Nephron (organoid): Measurements from ENCODE around the gene PHOX2A.

Source experiments
- H3K27ac Mint-ChIP-seq, 3 experiments: 2 replicates each; pipeline ENCODE4 v1.8.0; 2020; ENCODE audit warnings: mixed read lengths in 3 of 3, mild to moderate bottlenecking in 2 of 3, moderate library complexity in 1 of 3
- H3K27me3 Mint-ChIP-seq: 2 replicates; pipeline ENCODE4 v1.8.0; 2021; ENCODE audit warnings: low read depth, mild to moderate bottlenecking, moderate library complexity, mixed read lengths
- H3K36me3 Mint-ChIP-seq: 2 replicates; pipeline ENCODE4 v1.8.0; 2020; ENCODE audit warnings: low read depth, mixed read lengths
- H3K4me1 Mint-ChIP-seq: 2 replicates; pipeline ENCODE4 v1.8.0; 2020; ENCODE audit warnings: mixed read lengths
- H3K4me3 Mint-ChIP-seq, 3 experiments: 2 replicates each; pipeline ENCODE4 v1.8.0; 2020; ENCODE audit warnings: mild to moderate bottlenecking in 3 of 3, mixed read lengths in 3 of 3, moderate library complexity in 2 of 3
- H3K9me3 Mint-ChIP-seq: 2 replicates; pipeline ENCODE4 v1.8.0; 2020; ENCODE audit warnings: mixed read lengths
- TF ChIP-seq, protein P1 (sequence below), 3 experiments: fragments of 200-600 bp; sonication (generic); IDR thresholded peaks; one replicate each; pipeline ENCODE4 v1.5.0; 2021; ENCODE audit warnings: antibody characterized with exemption in 3 of 3; ENCODE audit not compliant: unreplicated experiment in 3 of 3

PHOX2A gene

GRCh38 chr11:72265951-72266350, 22.0 kb upstream of the PHOX2A start:
- no peak overlapping the region for H3K27ac Mint-ChIP-seq
- peaks cover 6% of the 10 kb centered on the region for H3K27me3 Mint-ChIP-seq
- no peaks in the 10 kb centered on the region for H3K4me1 Mint-ChIP-seq
- TF ChIP-seq, protein P1, sequence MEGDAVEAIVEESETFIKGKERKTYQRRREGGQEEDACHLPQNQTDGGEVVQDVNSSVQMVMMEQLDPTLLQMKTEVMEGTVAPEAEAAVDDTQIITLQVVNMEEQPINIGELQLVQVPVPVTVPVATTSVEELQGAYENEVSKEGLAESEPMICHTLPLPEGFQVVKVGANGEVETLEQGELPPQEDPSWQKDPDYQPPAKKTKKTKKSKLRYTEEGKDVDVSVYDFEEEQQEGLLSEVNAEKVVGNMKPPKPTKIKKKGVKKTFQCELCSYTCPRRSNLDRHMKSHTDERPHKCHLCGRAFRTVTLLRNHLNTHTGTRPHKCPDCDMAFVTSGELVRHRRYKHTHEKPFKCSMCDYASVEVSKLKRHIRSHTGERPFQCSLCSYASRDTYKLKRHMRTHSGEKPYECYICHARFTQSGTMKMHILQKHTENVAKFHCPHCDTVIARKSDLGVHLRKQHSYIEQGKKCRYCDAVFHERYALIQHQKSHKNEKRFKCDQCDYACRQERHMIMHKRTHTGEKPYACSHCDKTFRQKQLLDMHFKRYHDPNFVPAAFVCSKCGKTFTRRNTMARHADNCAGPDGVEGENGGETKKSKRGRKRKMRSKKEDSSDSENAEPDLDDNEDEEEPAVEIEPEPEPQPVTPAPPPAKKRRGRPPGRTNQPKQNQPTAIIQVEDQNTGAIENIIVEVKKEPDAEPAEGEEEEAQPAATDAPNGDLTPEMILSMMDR (IDR thresholded peaks at IDR 0.05; ENCODE audit: unreplicated experiment in 3 of 3), result no peak
- H3K36me3 Mint-ChIP-seq, result no peaks in the 10 kb centered on the region
- H3K9me3 Mint-ChIP-seq, result no peaks in the 10 kb centered on the region
- H3K4me3 Mint-ChIP-seq, result no peak overlapping the region

DNA sequence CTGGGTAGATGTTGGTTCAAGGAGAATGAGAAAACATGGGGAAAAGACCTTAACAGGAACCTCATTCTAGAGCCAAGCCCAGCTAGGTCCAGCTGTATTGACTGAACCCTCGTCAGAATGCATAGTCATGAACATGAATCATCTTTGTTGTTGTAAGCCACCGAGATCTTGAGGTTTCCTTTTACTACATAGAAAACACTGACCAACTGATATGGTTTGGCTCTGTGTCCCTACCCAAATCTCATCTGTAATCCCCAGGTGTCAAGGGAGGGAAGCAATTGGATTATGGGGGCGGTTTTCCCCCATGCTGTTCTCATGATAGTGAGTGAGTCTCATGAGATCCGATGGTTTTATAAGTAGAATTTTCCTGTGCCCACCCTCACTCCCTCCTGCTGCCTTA, 19.4 kb upstream of the PHOX2A start:
- TF ChIP-seq, protein P1 (IDR thresholded peaks at IDR 0.05; ENCODE audit: unreplicated experiment in 3 of 3), result no peak
- Mint-ChIP-seq H3K4me3 (no peak overlapping the region), H3K27me3 (peaks cover 15% of the 10 kb centered on the region), H3K4me1 (no peaks in the 10 kb centered on the region), H3K36me3 (no peaks in the 10 kb centered on the region), H3K9me3 (no peaks in the 10 kb centered on the region), H3K27ac (no peak overlapping the region)

- no peaks in the 10 kb centered on the region for H3K9me3 Mint-ChIP-seq
- no peaks in the 10 kb centered on the region for H3K4me1 Mint-ChIP-seq
- peaks cover 23% of the 10 kb centered on the region for H3K27me3 Mint-ChIP-seq
- TF ChIP-seq, protein P1 (IDR thresholded peaks at IDR 0.05; ENCODE audit: unreplicated experiment in 3 of 3), result no peak
- no peaks in the 10 kb centered on the region for H3K36me3 Mint-ChIP-seq
- H3K27ac Mint-ChIP-seq, result no peak overlapping the region
- H3K4me3 Mint-ChIP-seq, result no peak overlapping the region
Observed at GRCh38 chr11:72260574-72260973, 16.6 kb upstream of the PHOX2A start.

GRCh38 chr11:72259490-72259889, 15.5 kb upstream of the PHOX2A start:
- Mint-ChIP-seq H3K9me3 (no peaks in the 10 kb centered on the region), H3K36me3 (no peaks in the 10 kb centered on the region), H3K4me1 (no peaks in the 10 kb centered on the region), H3K27ac (no peak overlapping the region), H3K4me3 (no peak overlapping the region), H3K27me3 (peaks cover 28% of the 10 kb centered on the region)
- TF ChIP-seq, protein P1 (IDR thresholded peaks at IDR 0.05; ENCODE audit: unreplicated experiment in 3 of 3), result no peak

- Mint-ChIP-seq H3K9me3 (no peaks in the 10 kb centered on the region), H3K4me3 (no peak overlapping the region), H3K27me3 (peaks cover 42% of the 10 kb centered on the region), H3K4me1 (no peaks in the 10 kb centered on the region), H3K36me3 (no peaks in the 10 kb centered on the region), H3K27ac (no peak overlapping the region)
- TF ChIP-seq, protein P1 (IDR thresholded peaks at IDR 0.05; ENCODE audit: unreplicated experiment in 3 of 3), result no peak
Observed at GRCh38 chr11:72257570-72257969, 13.6 kb upstream of the PHOX2A start.

DNA sequence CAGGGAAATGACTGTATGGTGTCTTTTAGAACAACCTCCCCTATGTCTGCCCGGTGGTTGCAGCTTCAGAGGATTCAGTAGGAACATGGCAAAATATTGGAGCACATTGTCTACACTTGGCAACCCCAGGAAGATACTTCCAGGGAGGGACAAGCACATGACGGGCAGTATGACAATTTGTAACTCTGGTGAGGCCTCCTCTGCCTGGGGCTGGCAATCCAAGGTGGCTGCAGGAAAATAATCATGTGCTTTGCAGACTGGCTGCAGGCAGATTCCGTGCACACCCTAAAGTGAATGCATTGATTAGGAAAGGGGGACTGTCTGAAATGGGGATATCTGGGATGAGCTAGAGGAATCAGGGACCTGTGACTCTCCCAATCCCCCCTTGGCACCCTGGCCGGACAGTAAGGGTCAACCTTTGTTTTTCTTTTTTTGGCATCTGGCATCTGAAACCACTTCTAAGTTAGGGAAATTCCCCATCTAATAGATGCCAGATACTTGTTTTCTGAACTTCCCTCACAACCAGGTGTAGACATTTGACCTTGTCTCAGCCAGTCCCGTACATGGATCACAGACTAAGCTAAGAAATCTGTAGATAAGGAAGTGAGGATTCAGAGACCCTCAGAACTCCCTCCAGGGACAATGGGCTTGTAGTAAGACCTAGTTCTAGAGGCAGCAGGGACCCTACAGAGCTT, 10.5 kb upstream of the PHOX2A start:
- Mint-ChIP-seq H3K36me3 (no peaks in the 10 kb centered on the region), H3K27ac (no peak overlapping the region), H3K27me3 (peaks cover 55% of the 10 kb centered on the region), H3K4me1 (no peaks in the 10 kb centered on the region), H3K9me3 (no peaks in the 10 kb centered on the region), H3K4me3 (no peak overlapping the region)
- TF ChIP-seq, protein P1 (IDR thresholded peaks at IDR 0.05; ENCODE audit: unreplicated experiment in 3 of 3), result no peak
